Gastroesophageal sphincter (tissue), 4 donors: Measurements from ENCODE around the gene EML1. TPM values are rescaled to one million over a fixed set of nuclear protein-coding genes. Genes with fewer than 3 reads are reported as not detected.
A peak's percentile ranks its signal among the peaks of the same experiment; 100 is the strongest.

ENCODE experiments used
- ATAC-seq: fragments of 150-250 bp; one replicate; pipeline ENCODE4 v1.9.1; 2016; ENCODE audit warnings: mild to moderate bottlenecking, moderate library complexity
- H3K27ac ChIP-seq, 4 donors: fragments of 200-600 bp; sonication (generic) in 3 of 4; 1 replicate in 3 of 4; 2 replicates in 1 of 4; pipeline ENCODE4 v1.5.1; 2016 to 2019
- H3K27me3 ChIP-seq: fragments of 200-600 bp; sonication (generic); one replicate; pipeline ENCODE4 v1.5.1; 2019
- H3K36me3 ChIP-seq, 2 donors: fragments of 200-600 bp; sonication (generic); one replicate each; pipeline ENCODE4 v1.5.1; 2019; ENCODE audit warnings: control low read depth in 1 of 2
- H3K4me1 ChIP-seq, 3 donors: fragments of 200-600 bp; sonication (generic); 1 replicate in 2 of 3; 2 replicates in 1 of 3; pipeline ENCODE4 v1.5.1; 2016 to 2019; ENCODE audit warnings: control low read depth in 2 of 3
- H3K4me3 ChIP-seq, 2 donors: fragments of 200-600 bp; sonication (generic); one replicate each; pipeline ENCODE4 v1.5.1; 2019; ENCODE audit warnings: mild to moderate bottlenecking in 1 of 2, moderate library complexity in 1 of 2
- H3K9me3 ChIP-seq, 3 donors: fragments of 200-600 bp; sonication (generic); one replicate each; pipeline ENCODE4 v1.5.1; 2017 to 2019; ENCODE audit warnings: control low read depth in 2 of 3
- EP300 ChIP-seq: sonication (generic); formaldehyde crosslinking; IDR thresholded peaks from one replicate; pipeline ENCODE4 v1.6.1; 2017; ENCODE audit warnings: antibody characterized with exemption, mild to moderate bottlenecking
- POLR2A ChIP-seq, 2 donors: fragments of 450-650 bp; IDR thresholded peaks; one replicate each; pipeline ENCODE4 v1.6.1; 2017; ENCODE audit warnings: antibody characterized with exemption in 2 of 2, mild to moderate bottlenecking in 2 of 2, moderate library complexity in 1 of 2
- POLR2AphosphoS5 ChIP-seq: sonication (generic); formaldehyde crosslinking; IDR thresholded peaks from one replicate; pipeline ENCODE4 v1.6.1; 2017; ENCODE audit warnings: antibody characterized with exemption
- WGBS, 2 donors: methylation state at CpG; one replicate each; pipeline ENCODE4 v1.1.5; 2018; ENCODE audit warnings: low coverage in 1 of 2; 5-methylcytosine and 5-hydroxymethylcytosine counted together
- total RNA-seq, 4 donors: library from RNA; depleted of rRNA; stranded (reverse); fragments of >200 nt; gene quantifications; one replicate each; pipeline ENCODE4 v1.1.0, GENCODE V29; 2016
- TF ChIP-seq, protein P1 (sequence below), 4 experiments: fragments of 200-600 bp in 2 of 4; fragments of 450-650 bp in 2 of 4; sonication (generic) in 1 of 4; IDR thresholded peaks; one replicate each; pipeline ENCODE4 v1.5.1; 2017 to 2019; ENCODE audit warnings: antibody characterized with exemption in 4 of 4, mild to moderate bottlenecking in 2 of 4, moderate library complexity in 2 of 4

EML1 gene
- total RNA-seq, 4 donors from 2014 or later: 121 to 206 (median 136) TPM

DNA sequence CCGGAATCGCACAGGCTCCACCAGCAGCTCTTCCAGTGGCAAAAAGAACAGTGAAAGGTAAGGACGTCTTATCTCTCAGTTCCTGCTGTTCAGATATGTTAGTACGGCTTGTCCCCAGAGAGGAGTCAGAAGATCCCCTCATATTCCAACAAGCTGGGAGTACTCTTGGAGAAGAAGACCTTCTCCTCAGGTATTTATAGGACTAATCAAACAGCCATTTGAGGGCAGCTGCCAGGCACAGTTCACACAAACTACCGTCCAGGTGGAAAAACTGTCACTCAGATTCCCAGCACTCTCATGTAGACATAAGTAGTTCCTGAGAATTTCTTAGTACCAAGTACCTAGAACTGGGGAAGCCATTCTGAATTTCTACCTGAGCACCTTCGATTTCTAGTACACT, 85.3 kb downstream of the EML1 start:
- WGBS, 2 donors: 82 to 91% methylated on average over 4 to 6 of the region's 6 CpGs
- Histone ChIP-seq H3K4me1 (peaks cover 0 to 49% (median 4%) of the 10 kb centered on the region in 3 donors), H3K27me3 (no peaks in the 10 kb centered on the region), H3K36me3 (peaks cover 0 to 7% of the 10 kb centered on the region in 2 donors), H3K27ac (peak overlapping the region in 2 of 4 donors; percentile 9 to 47), H3K4me3 (no peak overlapping the region), H3K9me3 (no peaks in the 10 kb centered on the region)
- TF ChIP-seq EP300 (no peak), POLR2AphosphoS5 (no peak), POLR2A (IDR thresholded peaks at IDR 0.05) (no peak)
- TF ChIP-seq, protein P1, sequence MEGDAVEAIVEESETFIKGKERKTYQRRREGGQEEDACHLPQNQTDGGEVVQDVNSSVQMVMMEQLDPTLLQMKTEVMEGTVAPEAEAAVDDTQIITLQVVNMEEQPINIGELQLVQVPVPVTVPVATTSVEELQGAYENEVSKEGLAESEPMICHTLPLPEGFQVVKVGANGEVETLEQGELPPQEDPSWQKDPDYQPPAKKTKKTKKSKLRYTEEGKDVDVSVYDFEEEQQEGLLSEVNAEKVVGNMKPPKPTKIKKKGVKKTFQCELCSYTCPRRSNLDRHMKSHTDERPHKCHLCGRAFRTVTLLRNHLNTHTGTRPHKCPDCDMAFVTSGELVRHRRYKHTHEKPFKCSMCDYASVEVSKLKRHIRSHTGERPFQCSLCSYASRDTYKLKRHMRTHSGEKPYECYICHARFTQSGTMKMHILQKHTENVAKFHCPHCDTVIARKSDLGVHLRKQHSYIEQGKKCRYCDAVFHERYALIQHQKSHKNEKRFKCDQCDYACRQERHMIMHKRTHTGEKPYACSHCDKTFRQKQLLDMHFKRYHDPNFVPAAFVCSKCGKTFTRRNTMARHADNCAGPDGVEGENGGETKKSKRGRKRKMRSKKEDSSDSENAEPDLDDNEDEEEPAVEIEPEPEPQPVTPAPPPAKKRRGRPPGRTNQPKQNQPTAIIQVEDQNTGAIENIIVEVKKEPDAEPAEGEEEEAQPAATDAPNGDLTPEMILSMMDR (IDR thresholded peaks at IDR 0.05): no peak
- ATAC-seq: no peak

DNA sequence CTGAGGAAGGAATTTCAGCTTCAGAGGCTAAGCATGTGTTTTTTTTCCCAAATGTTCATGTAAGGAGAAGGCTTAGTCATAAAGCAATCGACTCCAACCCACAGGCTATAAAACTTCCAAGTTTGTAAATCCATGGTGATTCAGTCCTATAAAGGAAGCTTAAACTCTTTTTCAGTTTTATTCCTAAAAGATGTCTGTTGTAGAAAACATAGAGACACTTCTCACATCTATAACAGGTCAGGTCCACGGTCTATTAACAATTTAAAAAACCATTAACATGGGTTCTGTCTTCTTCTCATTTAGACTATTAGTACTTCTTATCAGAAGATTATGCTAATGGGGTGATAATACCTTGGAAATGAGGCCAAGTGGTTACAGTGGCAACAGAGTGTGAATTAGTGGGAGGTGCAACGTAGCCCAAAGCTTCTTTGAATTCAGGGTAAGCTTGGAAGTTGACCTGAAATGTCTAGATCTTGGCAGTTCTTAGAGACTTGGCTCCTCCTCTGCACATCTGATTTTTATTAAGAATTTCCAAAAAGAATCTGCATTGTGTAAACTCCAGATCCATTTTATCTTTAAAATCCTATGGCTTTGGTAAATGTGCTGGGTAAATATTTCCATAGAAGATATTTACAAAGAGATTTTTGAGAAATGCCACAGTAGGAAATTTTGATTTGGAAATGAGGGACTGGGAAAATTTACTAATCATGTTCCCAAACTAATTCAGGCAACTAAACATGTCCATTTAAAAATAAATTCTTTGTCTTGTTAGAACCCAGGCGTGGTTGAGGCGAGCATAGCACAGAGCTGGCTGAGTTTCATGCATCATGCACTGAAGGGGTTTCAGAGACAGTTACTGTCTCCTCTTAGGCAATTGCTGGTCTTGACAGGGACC, 86.4 kb downstream of the EML1 start:
- peaks cover 0 to 49% (median 4%) of the 10 kb centered on the region in 3 donors for H3K4me1 ChIP-seq
- no peak overlapping the region for H3K4me3 ChIP-seq
- no peak for ATAC-seq
- H3K9me3 ChIP-seq: no peaks in the 10 kb centered on the region
- 24 to 34% methylated on average over 5 of the region's 5 CpGs for WGBS, 2 donors
- peak overlapping the region in 3 of 4 donors; percentile 27 to 51 (median 47) for H3K27ac ChIP-seq
- peaks cover 0 to 14% of the 10 kb centered on the region in 2 donors for H3K36me3 ChIP-seq
- H3K27me3 ChIP-seq: no peaks in the 10 kb centered on the region
- TF ChIP-seq POLR2AphosphoS5: peak; percentile 13
- TF ChIP-seq, protein P1 (IDR thresholded peaks at IDR 0.05): no peak

DNA sequence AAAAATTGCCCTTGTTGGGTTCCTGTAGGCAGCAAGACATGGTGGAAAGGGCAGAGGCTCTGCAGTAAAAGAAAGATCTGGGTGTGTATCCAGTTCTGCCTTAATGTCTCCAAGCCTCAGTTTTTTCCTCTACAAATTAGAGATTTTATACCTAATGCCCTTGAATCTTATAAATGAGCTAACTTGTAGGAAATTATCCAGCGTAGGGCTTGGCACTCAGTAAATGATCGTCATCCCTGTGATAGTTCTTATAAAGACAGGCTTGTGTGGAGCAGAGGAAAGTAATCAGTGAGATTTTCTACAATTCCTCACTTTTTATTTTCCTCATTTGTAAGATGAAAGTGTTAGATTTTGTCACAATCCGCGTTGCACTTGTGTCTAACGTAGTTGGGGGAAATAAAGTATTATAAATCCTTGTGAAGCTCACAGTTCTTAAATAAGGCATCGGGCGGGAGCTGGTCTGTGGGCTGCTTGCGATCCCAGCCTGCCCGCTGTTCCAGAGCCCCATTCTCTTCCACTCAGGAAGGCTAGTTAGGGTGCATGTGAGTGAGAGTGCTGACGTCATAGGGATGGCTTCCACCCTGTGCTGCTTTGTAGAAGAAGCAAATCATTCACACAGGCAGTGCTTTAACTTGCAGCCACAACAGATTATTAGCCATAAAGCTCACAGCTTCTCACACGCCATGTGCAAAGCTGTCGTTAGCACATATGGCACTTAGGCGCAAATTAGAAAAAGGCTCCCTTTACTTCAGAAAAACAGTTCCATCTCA, 87.6 kb downstream of the EML1 start:
- peaks cover 0 to 48% (median 4%) of the 10 kb centered on the region in 3 donors for H3K4me1 ChIP-seq
- no peaks in the 10 kb centered on the region for H3K27me3 ChIP-seq
- H3K9me3 ChIP-seq: no peaks in the 10 kb centered on the region
- H3K36me3 ChIP-seq: peaks cover 0 to 14% of the 10 kb centered on the region in 2 donors
- H3K4me3 ChIP-seq: no peak overlapping the region
- peak overlapping the region in 3 of 4 donors; percentile 27 to 51 (median 47) for H3K27ac ChIP-seq
- TF ChIP-seq, protein P1 (IDR thresholded peaks at IDR 0.05): no peak
- TF ChIP-seq POLR2A (IDR thresholded peaks at IDR 0.05): no peak
- TF ChIP-seq POLR2AphosphoS5: no peak
- TF ChIP-seq EP300: no peak
- 77 to 86% methylated on average over 8 to 10 of the region's 13 CpGs for WGBS, 2 donors
- no peak for ATAC-seq

DNA sequence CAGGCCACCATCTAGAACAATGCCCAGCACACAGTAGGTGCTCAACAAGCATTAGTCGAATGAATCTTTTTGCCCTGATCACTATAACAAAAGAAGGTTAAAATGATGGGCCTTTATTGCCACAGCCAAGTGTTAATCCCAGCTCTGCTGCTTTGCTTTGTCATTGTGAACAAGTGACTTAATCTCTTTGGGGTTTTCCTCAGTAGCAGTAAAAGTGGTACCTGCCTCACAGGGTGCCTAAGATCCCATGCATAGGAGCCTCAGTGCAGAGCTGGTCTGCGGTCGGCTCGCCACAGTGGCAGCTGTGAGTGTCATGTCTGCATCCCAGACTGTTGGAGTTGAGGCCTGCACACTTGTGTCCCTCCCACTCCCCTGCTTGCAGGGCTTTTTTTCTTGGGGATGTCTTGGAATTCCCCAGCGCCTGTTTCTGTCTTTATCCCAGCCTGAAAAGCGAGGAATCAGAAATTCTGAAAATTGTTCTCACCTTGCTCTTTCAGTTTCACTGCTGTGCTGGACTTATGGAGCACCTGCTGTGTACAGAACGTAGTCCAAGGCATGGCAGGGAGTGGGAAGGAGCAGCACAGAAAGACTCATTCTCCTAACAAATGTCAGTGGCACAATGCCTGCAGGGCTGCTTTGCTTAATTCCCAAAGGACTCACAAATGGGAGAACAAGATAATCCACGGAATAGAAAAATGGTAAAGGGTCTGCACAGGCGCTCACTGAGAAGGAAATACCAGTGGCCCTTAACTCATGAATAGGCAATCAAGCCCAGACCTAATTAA, 90.8 kb downstream of the EML1 start:
- peaks cover 0 to 32% (median 4%) of the 10 kb centered on the region in 3 donors for H3K4me1 ChIP-seq
- 86 to 98% methylated on average over 6 to 7 of the region's 9 CpGs for WGBS, 2 donors
- H3K27ac ChIP-seq: no peak overlapping the region
- TF ChIP-seq POLR2AphosphoS5 (no peak), EP300 (no peak), POLR2A (IDR thresholded peaks at IDR 0.05) (no peak)
- no peaks in the 10 kb centered on the region for H3K27me3 ChIP-seq
- H3K36me3 ChIP-seq: peaks cover 0 to 26% of the 10 kb centered on the region in 2 donors
- no peaks in the 10 kb centered on the region for H3K9me3 ChIP-seq
- ATAC-seq: no peak
- H3K4me3 ChIP-seq: no peak overlapping the region
